Measurements from ENCODE around the gene FKBP11.

Gene FKBP11

DNA sequence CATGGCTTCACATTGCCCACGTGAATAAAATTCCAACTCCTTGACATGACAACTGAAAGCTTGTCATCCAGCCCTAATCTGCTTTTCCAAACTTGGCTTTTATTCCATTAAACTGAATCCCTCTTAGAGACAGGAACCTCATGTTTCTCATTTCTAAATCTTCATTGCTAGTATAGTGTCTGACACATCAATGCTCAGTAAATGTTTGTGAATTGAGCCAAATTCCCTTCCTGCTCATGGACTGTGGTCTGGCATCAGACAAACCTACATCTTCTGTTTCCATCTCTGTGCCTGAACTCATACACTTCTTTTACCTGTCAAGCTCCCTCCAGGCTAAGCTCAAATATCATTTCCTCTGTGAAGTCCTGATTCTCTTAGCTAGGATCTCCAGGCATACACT is 4.3 kb upstream of the FKBP11 start:
- Histone ChIP-seq H3K79me2 (ENCODE audit: low read length) (peaks cover 3% of the 10 kb centered on the region; the same call in 1 of the 2 replicates), H3K4me3 (ENCODE audit: low read length) (no peak overlapping the region), H2AFZ (ENCODE audit: low read length) (no peak overlapping the region), H3K27me3 (replicated peaks; ENCODE audit: insufficient read depth, low read length) (no peaks in the 10 kb centered on the region), H3K9ac (ENCODE audit: low read length) (no peak overlapping the region), H3K36me3 (replicated peaks; ENCODE audit: insufficient read depth, low read length) (no peaks in the 10 kb centered on the region), H3K27ac (ENCODE audit: low read length) (no peak overlapping the region), H4K20me1 (ENCODE audit: insufficient read depth, low read length) (no peaks in the 10 kb centered on the region; the same call in 1 of the 2 replicates), H3K4me1 (ENCODE audit: low read length) (peaks cover 4% of the 10 kb centered on the region), H3K9me2 (replicated peaks; ENCODE audit: insufficient read depth, low read length) (no peaks in the 10 kb centered on the region), H3F3A (ENCODE audit: insufficient read depth, low read length) (0 out of 2 replicates have a peak, but pooled peaks cover 4% of the 10 kb centered on the region), H3K4me2 (ENCODE audit: low read depth, low read length) (no peak overlapping the region), H3K9me3 (replicated peaks; ENCODE audit: insufficient read depth, low read length) (no peaks in the 10 kb centered on the region)
- TF ChIP-seq EZH2phosphoT487 (IDR thresholded peaks at IDR 0.05; ENCODE audit: low read length), result no peak
- TF ChIP-seq CTCF (IDR thresholded peaks at IDR 0.05; ENCODE audit: low read length), result no peak
- DNase-seq, result no peak

GRCh38 chr12:48927261-48927660 is 2.0 kb upstream of the FKBP11 start:
- H3K4me2 ChIP-seq (ENCODE audit: low read depth, low read length), result no peak overlapping the region
- no peaks in the 10 kb centered on the region for H3K9me3 ChIP-seq (replicated peaks; ENCODE audit: insufficient read depth, low read length)
- H3F3A ChIP-seq (ENCODE audit: insufficient read depth, low read length), result 0 out of 2 replicates have a peak, but pooled peaks cover 4% of the 10 kb centered on the region
- H3K9me2 ChIP-seq (replicated peaks; ENCODE audit: insufficient read depth, low read length), result no peaks in the 10 kb centered on the region
- H4K20me1 ChIP-seq (ENCODE audit: insufficient read depth, low read length), result no peaks in the 10 kb centered on the region
- H3K27me3 ChIP-seq (replicated peaks; ENCODE audit: insufficient read depth, low read length), result no peaks in the 10 kb centered on the region
- no peak for DNase-seq
- TF ChIP-seq EZH2phosphoT487 (IDR thresholded peaks at IDR 0.05; ENCODE audit: low read length) (no peak), EZH2 (optimal IDR thresholded peaks at IDR 0.05; ENCODE audit: low read depth, low read length) (no peak), CTCF (IDR thresholded peaks at IDR 0.05; ENCODE audit: low read length) (no peak)
- no peaks in the 10 kb centered on the region for H3K36me3 ChIP-seq (replicated peaks; ENCODE audit: insufficient read depth, low read length)
- H3K4me1 ChIP-seq (ENCODE audit: low read length), result peaks cover 4% of the 10 kb centered on the region
- H3K4me3 ChIP-seq (ENCODE audit: low read length), result no peak overlapping the region
- H3K79me2 ChIP-seq (ENCODE audit: low read length), result peaks cover 15% of the 10 kb centered on the region
- H2AFZ ChIP-seq (ENCODE audit: low read length), result no peak overlapping the region
- H3K27ac ChIP-seq (ENCODE audit: low read length), result no peak overlapping the region
- H3K9ac ChIP-seq (ENCODE audit: low read length), result no peak overlapping the region

GRCh38 chr12:48924617-48925303 is 532 bp downstream of the FKBP11 start:
- peak; percentile 79 for DNase-seq
- H3K27ac ChIP-seq (ENCODE audit: low read length), result peak overlapping the region; percentile 52; the same call in 1 of the 2 replicates

More at GRCh38 chr12:48924617-48925303, 532 bp downstream of the FKBP11 start:
- no peak for TF ChIP-seq EZH2phosphoT487 (IDR thresholded peaks at IDR 0.05; ENCODE audit: low read length)
- TF ChIP-seq CTCF (IDR thresholded peaks at IDR 0.05; ENCODE audit: low read length), result peak; percentile 85
- no peak for TF ChIP-seq EZH2 (optimal IDR thresholded peaks at IDR 0.05; ENCODE audit: low read depth, low read length)
- H2AFZ ChIP-seq (ENCODE audit: low read length), result peak overlapping the region; percentile 96
- peaks cover 4% of the 10 kb centered on the region for H3K4me1 ChIP-seq (ENCODE audit: low read length)
- H3K9me2 ChIP-seq (replicated peaks; ENCODE audit: insufficient read depth, low read length), result no peaks in the 10 kb centered on the region
- H3K9me3 ChIP-seq (replicated peaks; ENCODE audit: insufficient read depth, low read length), result no peaks in the 10 kb centered on the region
- peak overlapping the region; percentile 92 for H3K4me2 ChIP-seq (ENCODE audit: low read depth, low read length)
- no peaks in the 10 kb centered on the region for H3K27me3 ChIP-seq (replicated peaks; ENCODE audit: insufficient read depth, low read length)
- H3K9ac ChIP-seq (ENCODE audit: low read length), result peak overlapping the region; percentile 97
- peaks cover 15% of the 10 kb centered on the region for H3K79me2 ChIP-seq (ENCODE audit: low read length)
- H3K36me3 ChIP-seq (replicated peaks; ENCODE audit: insufficient read depth, low read length), result no peaks in the 10 kb centered on the region
- H4K20me1 ChIP-seq (ENCODE audit: insufficient read depth, low read length), result no peaks in the 10 kb centered on the region
- 0 out of 2 replicates have a peak, but pooled peaks cover 4% of the 10 kb centered on the region for H3F3A ChIP-seq (ENCODE audit: insufficient read depth, low read length)
- H3K4me3 ChIP-seq (ENCODE audit: low read length), result peak overlapping the region; percentile 99

All from MM.1S (cell line).